Astrocyte of the spinal cord (primary cell): Measurements from ENCODE around the gene ACP7.
A peak's percentile ranks its signal among the peaks of the same experiment; 100 is the strongest.

Source experiments
- DNase-seq: peaks from one replicate; pipeline ENCODE4 v3.0.0; 2011; ENCODE audit warnings: low read depth, low spot score
- H3K4me3 ChIP-seq: 2 replicates; pipeline ENCODE4 v1.5.1; 2011; ENCODE audit warnings: low read depth, mild to moderate bottlenecking, low read length, moderate library complexity
- CTCF ChIP-seq: IDR thresholded peaks from 2 replicates; pipeline ENCODE4 v1.5.1; 2012; ENCODE audit warnings: low read depth, mild to moderate bottlenecking, low read length, inconsistent platforms
- in situ Hi-C: cut with HindIII; loops from 2 replicates; pipeline ENCODE4 v1.10.0; 2017; ENCODE audit warnings: low sequenced_read_pairs

ACP7 gene

GRCh38 chr19:39047073-39047472, 37.1 kb upstream of the ACP7 start:
- DNase-seq: no peak
- no peak overlapping the region for H3K4me3 ChIP-seq
- TF ChIP-seq CTCF: no peak
- in situ Hi-C loops: no loop called here

GRCh38 chr19:39052243-39052746, 31.9 kb upstream of the ACP7 start:
- TF ChIP-seq CTCF: peak; percentile 92
- in situ Hi-C loops: no loop called here
- DNase-seq: peak; percentile 52
- H3K4me3 ChIP-seq: no peak overlapping the region

GRCh38 chr19:39052846-39053245, 31.3 kb upstream of the ACP7 start:
- no peak for DNase-seq
- in situ Hi-C loops: no loop called here
- no peak for TF ChIP-seq CTCF
- no peak overlapping the region for H3K4me3 ChIP-seq

- in situ Hi-C loops: no loop called here
- H3K4me3 ChIP-seq: no peak overlapping the region
- TF ChIP-seq CTCF: no peak
- no peak for DNase-seq
Observed at GRCh38 chr19:39053276-39054090, 30.7 kb upstream of the ACP7 start.

- in situ Hi-C loops: no loop called here
- no peak overlapping the region for H3K4me3 ChIP-seq
- no peak for DNase-seq
- TF ChIP-seq CTCF: no peak
Observed at GRCh38 chr19:39054091-39054470, 30.1 kb upstream of the ACP7 start.

- in situ Hi-C loops: no loop called here
- DNase-seq: no peak
- H3K4me3 ChIP-seq: no peak overlapping the region
- TF ChIP-seq CTCF: no peak
Observed at GRCh38 chr19:39057615-39058014, 26.6 kb upstream of the ACP7 start.
